ENCODE results near the gene CPTP. TPM values are rescaled to one million over a fixed set of nuclear protein-coding genes. Genes with fewer than 3 reads are reported as not detected.

Gene CPTP
- total RNA-seq, 2 donors from 2014 or later = 67.3 to 86.7 TPM

DNA sequence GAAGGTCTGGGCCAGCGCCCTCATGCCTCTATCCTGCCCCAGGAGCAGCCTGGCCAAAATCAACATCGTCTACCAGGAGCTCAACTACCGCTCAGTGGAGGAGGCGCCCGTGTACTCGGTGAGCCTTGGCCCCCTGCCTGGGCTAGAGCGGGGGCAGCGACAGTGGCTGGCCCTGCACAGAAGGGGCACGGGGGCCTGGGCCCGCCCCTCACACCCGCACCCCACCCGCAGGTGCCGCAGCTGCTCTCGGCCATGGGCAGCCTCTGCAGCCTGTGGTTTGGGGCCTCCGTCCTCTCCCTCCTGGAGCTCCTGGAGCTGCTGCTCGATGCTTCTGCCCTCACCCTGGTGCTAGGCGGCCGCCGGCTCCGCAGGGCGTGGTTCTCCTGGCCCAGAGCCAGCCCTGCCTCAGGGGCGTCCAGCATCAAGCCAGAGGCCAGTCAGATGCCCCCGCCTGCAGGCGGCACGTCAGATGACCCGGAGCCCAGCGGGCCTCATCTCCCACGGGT, 33.5 kb upstream of the CPTP start:
- DNase-seq (peak in 1 of 2 donors; percentile 63), ATAC-seq (peak; percentile 65)
- intact Hi-C loops (cut with DNase I, micrococcal nuclease) = loop anchor here (5.0 kb wide), 2 partner anchors 169 to 174 kb away; partner anchors contain the start of gene C1orf159 (in 1 of the 2)

DNA sequence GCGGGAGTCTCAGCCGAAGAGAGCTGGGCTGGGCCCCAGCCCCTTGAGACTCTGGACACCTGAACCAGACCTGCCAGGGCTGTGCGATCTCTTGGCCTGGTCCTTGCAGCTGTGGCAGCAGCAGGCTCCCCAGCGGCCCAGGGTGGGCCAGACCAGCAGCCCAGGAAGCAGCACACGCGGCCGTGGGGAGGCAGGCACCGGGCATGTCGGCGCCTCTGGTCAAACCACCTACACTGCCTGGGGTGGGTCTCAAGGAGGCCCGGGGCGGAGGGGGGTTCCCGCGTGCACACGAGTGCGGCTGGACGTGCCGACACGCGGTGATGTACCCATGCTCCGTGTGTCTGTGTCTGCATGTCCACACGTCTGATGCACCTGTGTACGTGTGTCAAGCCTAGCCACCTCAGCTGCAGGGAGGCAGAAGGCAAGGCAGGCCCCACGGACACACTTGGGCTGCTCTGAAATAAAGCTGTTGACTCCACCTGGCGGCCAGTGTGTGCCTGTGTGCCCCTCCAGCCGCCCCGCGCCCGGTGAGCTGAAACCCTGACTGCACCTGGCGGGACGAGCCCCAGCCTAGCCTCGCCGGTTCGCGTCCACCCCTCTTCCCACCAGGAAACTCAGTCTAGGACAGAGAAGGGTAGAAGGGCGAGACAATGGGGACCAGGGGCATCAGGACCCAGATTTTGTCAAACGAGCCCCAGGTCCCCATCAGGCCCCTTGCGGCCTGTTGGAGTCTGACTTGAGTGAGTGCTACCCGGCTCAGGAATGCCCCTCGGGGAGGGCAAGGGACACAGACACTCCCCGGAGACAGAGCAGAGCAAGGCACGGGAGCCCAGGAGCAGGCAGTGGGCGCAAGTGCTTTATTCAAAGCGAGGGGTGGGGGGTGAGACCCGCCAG, 32.8 kb upstream of the CPTP start:
- peak; percentile 74 to 90 for DNase-seq
- ATAC-seq = peak; percentile 86
- intact Hi-C loops (cut with DNase I, micrococcal nuclease) = loop anchor here (5.0 kb wide), 2 partner anchors 169 to 174 kb away; partner anchors contain the start of gene C1orf159 (in 1 of the 2)

DNA sequence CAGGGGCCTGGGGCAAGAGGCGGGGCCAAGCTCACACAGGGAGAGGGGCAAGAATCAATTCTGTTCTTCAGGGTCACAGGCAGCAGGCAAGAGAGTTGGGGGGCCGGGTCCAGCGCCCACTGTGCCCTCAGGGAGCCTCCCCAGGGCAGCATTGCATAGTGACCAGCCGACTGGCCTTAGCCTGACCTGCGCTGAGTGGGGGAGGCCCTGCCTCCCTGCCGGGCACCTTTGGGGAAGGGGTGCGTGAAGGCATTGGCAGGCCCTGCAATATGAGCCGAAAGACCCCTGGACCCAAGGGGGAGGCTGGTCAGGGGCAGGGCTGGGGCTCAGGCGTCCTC, 32.2 kb upstream of the CPTP start:
- ATAC-seq (no peak), DNase-seq (no peak)
- intact Hi-C loops (cut with DNase I, micrococcal nuclease) = loop anchor here (5.0 kb wide), 2 partner anchors 170 to 175 kb away; partner anchors contain the start of gene C1orf159 (in 1 of the 2)

DNA sequence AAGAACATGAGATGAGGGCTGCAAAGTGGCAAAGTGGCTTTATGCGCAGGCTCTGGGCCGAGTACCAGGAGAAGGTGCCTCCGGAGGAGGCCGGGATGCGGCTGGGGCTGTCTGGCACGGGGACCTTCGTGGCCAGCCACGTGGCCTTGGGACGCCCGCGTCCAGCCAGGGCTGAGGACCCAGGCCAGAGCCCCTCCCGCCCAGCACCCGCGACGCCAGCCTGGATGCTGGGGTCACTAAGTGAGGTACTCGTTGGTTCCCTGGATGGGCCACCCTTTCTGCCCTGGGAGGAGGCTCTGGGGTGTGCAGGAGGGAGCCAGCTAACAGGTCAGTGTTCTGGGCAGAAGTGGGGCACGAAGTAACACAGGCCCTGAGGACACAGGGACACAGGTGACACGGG, 31.8 kb upstream of the CPTP start:
- no peak for ATAC-seq
- intact Hi-C loops (cut with DNase I, micrococcal nuclease) = loop anchor here (5.0 kb wide), 2 partner anchors 171 to 176 kb away; partner anchors contain the start of gene C1orf159 (in 1 of the 2)
- DNase-seq = no peak

DNA sequence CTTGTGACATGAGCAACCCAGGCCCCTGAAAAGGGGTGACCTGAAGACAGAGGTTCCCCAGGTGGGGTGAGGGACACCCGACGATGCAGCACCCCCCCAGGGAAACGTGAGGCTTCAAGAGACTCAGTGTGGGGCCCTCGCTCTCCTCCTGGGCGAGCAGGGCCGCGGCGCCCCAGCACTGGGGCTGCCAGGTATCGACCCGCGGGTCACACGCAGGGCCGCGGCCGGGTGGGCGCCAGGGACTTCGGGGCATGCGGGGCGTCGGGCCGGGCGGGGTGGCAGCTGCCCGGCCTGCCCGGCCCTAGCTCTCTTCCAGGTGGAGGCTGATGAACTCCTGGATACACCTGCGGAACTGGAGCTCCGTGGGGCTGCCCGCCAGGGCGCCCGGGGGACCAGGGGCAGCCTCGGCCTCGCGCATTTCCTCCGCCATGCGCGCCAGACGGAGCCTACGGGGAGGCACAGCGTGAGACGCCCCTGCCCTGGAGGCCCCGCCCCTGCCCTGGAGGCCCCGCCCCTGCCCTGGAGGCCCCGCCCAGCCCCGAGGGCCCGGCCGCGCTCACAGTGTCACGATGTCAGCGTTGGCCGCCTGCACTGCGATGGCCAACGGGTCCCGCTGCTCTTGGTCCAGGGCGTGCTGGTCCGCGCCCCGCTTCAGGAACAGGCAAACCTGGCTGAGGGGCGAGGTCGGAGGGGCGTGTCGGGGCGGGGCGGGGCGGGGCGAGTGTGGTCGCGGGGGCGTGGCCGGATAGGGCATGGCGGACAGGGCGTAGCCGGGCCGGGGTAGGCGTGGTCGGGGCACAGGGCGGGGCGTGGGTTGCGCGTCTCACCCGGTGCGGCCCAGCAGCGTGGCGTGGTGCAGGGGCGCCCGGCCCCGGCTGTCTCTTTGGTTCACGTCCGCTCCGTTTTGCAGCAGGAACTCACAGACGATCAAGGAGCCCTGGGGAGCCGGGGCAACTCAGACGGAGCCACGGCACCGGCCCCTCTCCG, 31.0 kb upstream of the CPTP start:
- no peak for DNase-seq
- intact Hi-C loops (cut with DNase I, micrococcal nuclease) = loop anchor here (5.0 kb wide), 2 partner anchors 171 to 176 kb away; partner anchors contain the start of gene C1orf159 (in 1 of the 2)
- ATAC-seq = no peak

DNA sequence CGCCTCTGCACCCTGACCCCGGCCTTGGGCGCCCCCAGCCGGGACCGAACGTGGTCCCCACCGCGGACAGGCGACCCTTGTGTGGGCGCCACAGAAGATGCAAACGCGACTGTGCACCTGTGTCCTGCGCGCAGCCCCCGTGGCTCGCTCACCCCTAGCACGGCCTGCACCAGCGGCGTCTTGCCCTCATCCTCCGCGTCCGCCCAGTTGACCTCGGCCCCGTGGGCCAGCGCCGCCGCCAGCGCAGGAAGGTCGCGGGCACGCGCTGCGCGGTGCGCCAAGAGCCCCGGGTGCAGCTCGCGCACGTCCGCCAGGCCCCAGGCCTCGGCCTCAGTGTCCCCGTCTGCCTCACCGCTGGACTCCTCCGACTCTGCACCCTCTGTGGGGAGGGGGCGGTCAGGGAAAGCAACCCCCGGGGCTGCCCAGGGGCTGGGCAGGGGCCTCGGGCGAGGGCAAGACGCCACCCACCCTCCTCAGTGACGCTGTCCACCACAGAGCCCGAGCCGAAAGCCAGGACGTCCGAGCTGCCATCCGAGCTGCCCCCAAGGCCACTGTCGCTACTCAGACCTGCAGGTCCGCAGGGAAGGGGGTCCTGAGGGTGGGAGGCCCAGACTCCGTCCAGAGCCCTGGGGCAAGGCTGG, 30.2 kb upstream of the CPTP start:
- DNase-seq = no peak
- ATAC-seq = no peak
- intact Hi-C loops (cut with DNase I, micrococcal nuclease) = loop anchor here (5.0 kb wide), 2 partner anchors 172 to 177 kb away; partner anchors contain the start of gene C1orf159 (in 1 of the 2)

DNA sequence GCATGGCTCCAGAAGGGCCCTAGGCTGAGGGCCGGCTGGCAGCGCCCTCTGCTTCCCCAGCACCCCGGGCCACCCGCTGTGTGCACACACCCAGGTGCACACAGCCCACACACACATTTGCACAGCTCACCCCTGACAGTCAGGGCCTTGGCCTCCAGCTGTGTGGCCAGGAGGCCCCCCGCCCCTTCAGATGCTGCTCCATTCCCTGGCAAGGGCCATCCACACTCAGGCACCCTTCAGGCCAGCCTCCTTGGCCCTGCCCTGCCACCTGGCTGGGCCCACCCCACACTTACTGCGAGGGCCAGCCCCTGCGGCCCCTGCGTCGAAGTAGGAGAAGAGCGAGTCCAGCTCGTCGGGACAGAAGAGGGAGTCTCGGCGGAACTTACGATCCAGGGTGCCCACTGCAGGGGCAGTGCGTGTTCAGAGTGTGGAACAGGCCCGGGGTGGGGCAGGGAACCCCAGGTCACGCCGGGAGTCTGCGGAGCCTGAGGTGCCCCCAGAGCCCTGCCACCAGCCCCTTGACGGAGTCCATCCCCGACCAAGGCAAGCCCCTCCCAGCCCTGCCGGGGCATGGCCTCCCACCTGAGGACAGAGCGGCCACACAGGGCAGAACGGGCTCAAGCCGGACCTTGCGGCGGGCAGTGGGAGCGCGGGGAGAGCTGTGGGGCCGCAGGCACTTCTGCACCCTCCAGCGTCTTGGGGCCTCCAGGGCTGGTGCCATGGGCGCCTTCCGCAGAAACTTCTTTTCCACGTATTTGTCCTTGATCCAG, 29.3 kb upstream of the CPTP start:
- ATAC-seq (no peak), DNase-seq (no peak)
- intact Hi-C loops (cut with DNase I, micrococcal nuclease) = no loop called here

DNA sequence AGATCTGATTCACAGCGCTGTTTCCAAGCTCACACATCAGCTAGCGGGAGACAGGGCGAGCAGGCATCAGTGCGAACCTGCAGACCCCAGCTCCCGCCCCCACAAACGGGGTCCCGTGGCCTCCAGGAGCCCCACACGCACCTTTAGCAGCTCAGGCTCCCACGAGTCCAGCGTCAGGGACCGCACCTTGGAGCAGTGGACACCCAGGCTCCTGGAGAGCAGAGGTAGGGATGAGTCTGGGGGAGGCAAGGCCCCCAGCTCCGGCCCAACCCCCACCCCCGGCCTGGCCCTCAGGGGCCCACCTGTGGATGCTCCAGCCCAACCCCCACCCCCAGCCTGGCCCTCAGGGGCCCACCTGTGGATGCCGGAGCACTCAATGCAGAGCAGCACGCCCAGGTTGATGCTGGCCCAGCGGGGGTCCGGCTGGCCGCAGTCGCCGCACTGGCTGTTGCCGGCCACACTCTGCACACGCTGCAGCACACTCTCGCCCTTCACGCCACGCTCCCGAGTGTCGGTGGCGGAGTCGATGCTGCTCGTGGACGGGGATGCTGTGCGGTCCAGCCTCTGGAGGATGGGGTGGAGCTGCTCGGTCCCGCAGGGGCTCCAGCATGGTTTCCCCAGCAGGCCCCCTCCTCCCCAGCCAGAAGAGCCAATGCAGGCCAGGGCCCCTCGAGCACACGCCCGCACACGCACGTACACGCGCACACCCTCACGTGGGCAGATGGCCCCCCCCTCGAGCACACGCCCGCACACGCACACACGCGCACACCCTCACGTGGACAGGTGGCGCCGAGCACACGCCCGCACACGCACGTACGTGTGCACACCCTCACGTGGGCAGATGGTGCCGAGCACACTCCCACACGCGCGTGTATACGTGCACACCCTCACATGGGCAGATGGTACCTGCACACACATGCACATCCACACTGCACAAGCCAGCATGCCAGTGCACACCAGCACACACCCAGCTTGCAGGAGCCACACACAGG, 28.2 kb upstream of the CPTP start:
- intact Hi-C loops (cut with DNase I, micrococcal nuclease) = no loop called here
- DNase-seq = no peak
- no peak for ATAC-seq

DNA sequence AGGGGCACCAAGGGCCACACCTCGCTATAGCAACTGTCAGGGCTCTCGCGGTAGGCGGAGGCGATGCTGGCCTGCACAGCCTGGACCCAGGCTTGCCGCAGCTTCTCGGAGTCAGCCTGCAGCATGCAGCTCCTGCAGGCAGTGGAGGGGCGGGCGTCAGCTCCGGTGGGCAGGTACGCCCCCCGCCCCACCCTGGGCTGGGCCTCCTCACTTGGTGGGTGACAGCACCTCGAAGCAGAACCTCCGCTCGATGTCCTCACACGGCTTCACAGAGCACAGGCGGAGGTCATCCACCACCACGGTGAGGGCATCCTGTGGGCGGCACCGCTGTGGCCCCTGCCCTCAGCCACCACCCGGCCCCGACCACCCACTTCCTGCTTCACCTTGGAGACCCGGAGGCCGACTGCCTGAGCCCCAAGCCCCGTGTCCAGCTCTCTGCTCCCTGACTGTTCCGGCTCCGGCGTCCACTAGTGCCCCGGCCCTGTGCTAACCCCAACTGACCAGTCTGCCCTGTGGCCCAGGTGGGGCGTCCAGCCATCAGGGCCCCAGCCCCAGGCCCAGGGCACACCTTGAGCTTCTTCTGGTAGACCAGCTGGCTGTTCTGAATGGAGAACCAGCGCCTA, 26.7 kb upstream of the CPTP start:
- no peak for DNase-seq
- intact Hi-C loops (cut with DNase I, micrococcal nuclease) = no loop called here
- no peak for ATAC-seq

DNA sequence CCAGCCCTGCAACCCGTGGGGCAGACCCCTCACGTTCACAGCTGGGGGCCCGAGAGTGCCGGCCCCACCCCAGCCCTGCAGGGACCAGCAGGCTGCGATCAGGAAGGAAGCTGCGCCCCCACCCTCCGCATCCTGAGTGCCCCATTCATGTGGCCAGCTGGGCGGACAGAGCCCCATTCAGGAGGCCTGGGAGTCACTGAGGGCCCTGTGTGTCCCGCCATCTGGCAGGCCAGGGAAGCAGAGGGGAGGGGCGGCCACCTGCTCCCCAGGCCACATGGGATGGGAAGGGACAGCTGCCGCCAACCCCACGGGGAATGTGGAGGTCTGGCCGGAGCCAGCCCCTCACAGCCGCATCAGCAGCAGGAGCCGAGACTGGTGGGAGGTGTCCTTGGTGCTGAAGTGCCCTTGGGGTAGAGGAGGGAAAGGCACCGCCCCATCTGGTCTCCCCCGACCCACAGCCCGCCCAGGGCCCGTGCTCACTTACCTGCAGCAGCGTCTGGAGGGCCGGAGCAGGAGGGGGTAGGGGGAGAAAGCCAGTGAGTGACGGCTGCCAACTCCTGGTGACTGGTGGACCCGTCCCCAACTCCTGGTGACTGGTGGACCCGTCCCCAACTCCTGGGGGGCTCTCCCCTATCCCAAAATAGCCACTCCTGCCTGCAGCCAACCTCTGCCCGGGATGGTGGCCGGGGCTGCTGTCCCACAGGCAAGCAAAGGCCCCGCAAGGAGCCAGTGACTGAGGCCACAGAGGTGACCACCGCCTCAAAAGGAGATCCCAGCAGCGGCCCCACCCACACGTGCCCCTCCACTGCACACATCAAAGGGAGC, 25.5 kb upstream of the CPTP start:
- DNase-seq (no peak), ATAC-seq (no peak)
- intact Hi-C loops (cut with DNase I, micrococcal nuclease) = no loop called here

DNA sequence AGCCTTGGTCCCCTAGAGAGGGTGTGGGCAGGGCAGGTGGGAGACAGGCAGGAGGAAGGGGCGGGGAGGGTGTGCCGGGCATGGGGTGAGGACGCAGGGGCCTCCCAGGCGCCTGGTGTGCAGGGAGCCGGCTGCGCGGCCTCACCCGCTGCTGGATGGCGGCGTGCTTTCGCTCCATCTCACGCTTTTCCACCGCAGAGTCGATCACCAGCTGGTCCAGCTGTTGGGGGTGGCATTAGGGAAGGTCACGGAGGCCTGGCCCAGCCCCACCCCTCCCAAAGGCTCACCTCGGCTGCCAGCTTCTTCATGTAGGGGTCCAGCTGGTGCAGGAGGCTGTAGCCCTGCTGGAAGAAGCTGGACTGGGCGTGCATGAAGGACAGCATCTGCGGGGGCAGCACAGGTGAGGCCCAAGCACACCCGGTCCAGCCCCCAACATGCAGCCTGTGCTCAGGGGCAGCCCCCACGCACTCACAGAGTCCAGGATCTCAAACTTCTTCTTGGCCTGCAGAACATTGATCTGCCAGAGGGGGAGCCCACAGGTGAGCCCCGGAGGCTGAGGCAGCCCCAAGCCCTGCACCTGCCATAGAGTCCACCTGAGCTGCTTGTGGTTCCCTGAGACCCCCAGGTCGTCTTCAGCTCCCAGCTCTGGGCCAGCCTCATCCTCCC, 24.8 kb upstream of the CPTP start:
- intact Hi-C loops (cut with DNase I, micrococcal nuclease) = no loop called here
- ATAC-seq = no peak
- DNase-seq = no peak

DNA sequence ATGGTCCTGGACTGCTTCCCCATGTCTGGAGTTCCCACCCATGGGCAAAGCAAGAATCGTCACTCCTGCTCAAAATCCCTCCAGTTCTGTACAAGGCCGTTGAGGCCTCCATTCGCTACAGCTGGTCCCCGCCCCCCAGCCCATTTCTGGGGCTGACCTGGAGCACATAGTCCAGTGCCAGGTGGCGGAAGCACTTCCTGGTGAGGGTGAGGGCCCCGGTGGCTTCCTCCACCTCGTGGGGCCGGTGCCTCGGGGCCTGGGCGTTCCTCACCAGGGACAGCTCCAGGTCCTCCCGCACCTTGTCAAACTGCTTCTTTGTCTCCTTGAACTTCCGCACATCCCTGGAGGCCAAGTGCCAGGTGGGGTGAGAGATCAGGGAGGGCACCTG, 24.3 kb upstream of the CPTP start:
- no peak for DNase-seq
- no peak for ATAC-seq
- intact Hi-C loops (cut with DNase I, micrococcal nuclease) = no loop called here

DNA sequence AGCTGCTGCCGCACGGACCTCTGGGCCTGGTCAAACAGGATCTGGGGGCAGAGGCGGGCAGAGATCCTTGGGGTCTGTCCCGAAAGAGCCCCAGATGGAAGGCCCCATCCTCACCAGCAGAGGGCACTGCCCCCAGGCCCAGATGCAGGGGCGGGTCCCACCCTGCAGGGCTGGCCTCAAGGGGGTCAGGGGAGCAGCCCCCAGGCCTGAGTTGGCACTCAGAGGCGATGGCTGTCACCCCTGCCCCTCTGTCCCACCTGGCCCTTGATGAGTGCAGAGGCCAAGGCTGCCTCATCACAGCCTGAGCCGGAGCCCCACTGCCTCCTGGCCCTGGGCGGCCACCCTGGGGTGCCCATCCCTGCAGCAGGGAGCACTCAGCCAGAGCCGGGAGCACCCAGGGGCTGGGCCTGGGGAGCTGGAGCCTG, 22.6 kb upstream of the CPTP start:
- intact Hi-C loops (cut with DNase I, micrococcal nuclease) = no loop called here
- DNase-seq = no peak
- ATAC-seq = no peak

DNA sequence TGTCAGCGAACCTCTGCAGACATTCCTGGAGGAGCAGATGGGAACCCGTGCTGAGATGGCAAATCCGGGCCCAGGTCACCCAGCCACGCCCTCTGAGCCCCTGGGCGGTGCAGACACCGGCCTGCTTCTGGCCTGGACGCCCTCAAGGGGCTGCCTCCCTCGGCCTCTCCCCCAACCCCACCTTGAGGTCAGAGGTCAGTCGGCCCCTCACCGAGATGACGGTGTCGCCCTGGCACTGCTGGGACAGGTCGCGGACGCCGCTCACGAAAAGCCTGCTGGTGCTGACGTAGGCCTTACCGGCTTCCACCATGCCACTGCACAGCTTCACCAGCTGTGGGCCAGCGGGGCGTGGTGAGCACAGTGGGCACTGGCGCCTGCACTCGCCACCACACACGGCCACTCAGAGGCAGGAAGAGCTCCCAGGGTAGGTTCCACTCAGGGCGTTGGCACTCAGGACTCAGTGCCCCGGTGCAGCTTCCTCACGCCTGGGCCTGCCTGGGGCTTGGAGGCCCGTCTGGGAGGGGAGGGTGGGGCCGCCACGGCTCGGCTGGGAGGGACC, 21.6 kb upstream of the CPTP start:
- intact Hi-C loops (cut with DNase I, micrococcal nuclease) = no loop called here
- no peak for ATAC-seq
- no peak for DNase-seq

DNA sequence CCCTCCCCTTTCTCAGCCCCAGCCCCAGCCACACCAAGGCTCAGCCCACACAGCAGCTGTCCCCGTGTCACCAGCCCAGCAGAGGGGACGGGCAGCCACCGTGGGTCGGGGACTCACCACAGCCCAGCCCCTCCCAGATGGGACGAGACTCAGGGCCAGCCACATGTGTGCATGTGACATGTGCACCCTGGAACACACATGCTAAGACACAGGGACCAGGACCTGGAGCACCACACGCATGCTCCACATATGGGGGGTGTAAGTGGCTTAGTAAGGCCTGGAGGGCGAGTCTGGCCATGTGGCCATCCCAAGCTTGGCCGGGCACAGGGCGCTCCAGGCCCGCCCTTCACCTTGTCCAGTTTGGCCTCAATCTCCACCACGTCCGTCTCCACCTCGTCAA, 20.9 kb upstream of the CPTP start:
- intact Hi-C loops (cut with DNase I, micrococcal nuclease) = no loop called here
- no peak for DNase-seq
- ATAC-seq = no peak
